ENCODE results near the gene ZNF654. TPM values are rescaled to one million over a fixed set of nuclear protein-coding genes. Genes with fewer than 3 reads are reported as not detected.
"Not testable (repeated sequence)": the region's sequence is repeated elsewhere in the genome, so short reads cannot be mapped to it uniquely, and the experiment has no call there.

ZNF654 gene
- polyA plus RNA-seq, 1 of the 3 experiments (the other 2 are of a cell fraction), result 1.6 TPM

DNA sequence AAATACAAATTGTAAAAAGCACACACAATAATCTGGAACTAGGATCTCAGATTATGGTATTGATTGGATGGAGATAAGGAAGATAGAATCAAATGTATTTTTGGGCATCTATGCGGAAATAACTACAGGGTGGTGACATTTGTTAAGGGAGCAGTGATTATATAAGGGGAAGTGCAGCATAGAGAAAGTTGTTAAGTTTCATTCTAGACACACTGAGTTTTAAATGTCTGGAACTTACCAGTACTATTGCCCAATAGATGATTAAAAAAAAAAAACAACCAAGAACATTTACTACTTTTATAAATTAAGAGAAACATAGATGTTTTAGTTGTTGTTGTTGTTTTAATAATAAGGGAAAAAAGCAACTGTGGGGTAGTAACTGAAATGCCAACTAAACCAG lies 58.6 kb downstream of the ZNF654 start (continued):
- TF ChIP-seq POLR2AphosphoS5 (IDR thresholded peaks at IDR 0.05; ENCODE audit: low read depth, low read length), result no peak
- TF ChIP-seq GABPA (IDR thresholded peaks at IDR 0.05; ENCODE audit: low read depth), result no peak

GRCh38 chr3:88118603-88119002 lies 59.5 kb downstream of the ZNF654 start:
- POLR2A ChIA-PET, CTCF ChIA-PET: not testable (repeated sequence)
- WGBS (ENCODE audit: low lambda C conversion rate), result 86% methylated on average over 1 of the region's 2 CpGs

GRCh38 chr3:88123526-88123925 lies 64.5 kb downstream of the ZNF654 start:
- Histone ChIP-seq H3K4me2 (no peak overlapping the region), H3K9me3 (no peaks in the 10 kb centered on the region), H3K27ac (ENCODE audit: low read depth in 2 of 2, low read length in 1 of 2) (no peak overlapping the region), H3K4me1 (ENCODE audit: control insufficient read depth in 1 of 2, insufficient read depth in 2 of 2, low read depth in 1 of 2, low read length in 1 of 2) (peaks cover 0 to 2% of the 10 kb centered on the region in 2 experiments; a peak in 2 of 4 replicates), H3K27me3 (ENCODE audit: insufficient read depth) (no peaks in the 10 kb centered on the region), H3K9ac (no peak overlapping the region), H3K36me3 (replicated peaks in 1 of 2; ENCODE audit: control insufficient read depth in 1 of 2, insufficient read depth in 2 of 2, low read length in 1 of 2) (peaks cover 0 to 15% of the 10 kb centered on the region in 2 experiments), H3K79me2 (ENCODE audit: insufficient read depth) (peaks cover 37% of the 10 kb centered on the region), H2AFZ (ENCODE audit: low read depth) (no peak overlapping the region), H3K9me2 (no peaks in the 10 kb centered on the region), H3K4me3 (ENCODE audit: low read depth in 2 of 2, low read length in 1 of 2) (no peak overlapping the region), H4K20me1 (ENCODE audit: insufficient read depth) (0 out of 2 replicates have a peak, but pooled peaks cover 5% of the 10 kb centered on the region), H3F3A (replicated peaks; ENCODE audit: insufficient read depth) (no peaks in the 10 kb centered on the region)
- WGBS (ENCODE audit: low lambda C conversion rate), result 94% methylated on average over 1 of the region's 1 CpG
- no peak for DNase-seq
- TF ChIP-seq NRF1 (IDR thresholded peaks at IDR 0.05; ENCODE audit: low read depth, low read length) (no peak), ZBTB33 (IDR thresholded peaks at IDR 0.05; ENCODE audit: borderline replicate concordance, low read depth) (no peak), GATA2 (CRISPR knock-in tag; IDR thresholded peaks at IDR 0.05) (no peak), CHD2 (IDR thresholded peaks at IDR 0.05; ENCODE audit: low read length, partially characterized antibody) (no peak), ELF1 (IDR thresholded peaks at IDR 0.05) (no peak), RFX5 (IDR thresholded peaks at IDR 0.05; ENCODE audit: low read length) (no peak), USF1 (IDR thresholded peaks at IDR 0.05; ENCODE audit: borderline replicate concordance, low read depth) (no peak), FOXJ3 (CRISPR knock-in tag; IDR thresholded peaks at IDR 0.05) (no peak), FOXM1 (IDR thresholded peaks at IDR 0.05; ENCODE audit: low read depth) (no peak)
- TF ChIP-seq, protein P1, sequence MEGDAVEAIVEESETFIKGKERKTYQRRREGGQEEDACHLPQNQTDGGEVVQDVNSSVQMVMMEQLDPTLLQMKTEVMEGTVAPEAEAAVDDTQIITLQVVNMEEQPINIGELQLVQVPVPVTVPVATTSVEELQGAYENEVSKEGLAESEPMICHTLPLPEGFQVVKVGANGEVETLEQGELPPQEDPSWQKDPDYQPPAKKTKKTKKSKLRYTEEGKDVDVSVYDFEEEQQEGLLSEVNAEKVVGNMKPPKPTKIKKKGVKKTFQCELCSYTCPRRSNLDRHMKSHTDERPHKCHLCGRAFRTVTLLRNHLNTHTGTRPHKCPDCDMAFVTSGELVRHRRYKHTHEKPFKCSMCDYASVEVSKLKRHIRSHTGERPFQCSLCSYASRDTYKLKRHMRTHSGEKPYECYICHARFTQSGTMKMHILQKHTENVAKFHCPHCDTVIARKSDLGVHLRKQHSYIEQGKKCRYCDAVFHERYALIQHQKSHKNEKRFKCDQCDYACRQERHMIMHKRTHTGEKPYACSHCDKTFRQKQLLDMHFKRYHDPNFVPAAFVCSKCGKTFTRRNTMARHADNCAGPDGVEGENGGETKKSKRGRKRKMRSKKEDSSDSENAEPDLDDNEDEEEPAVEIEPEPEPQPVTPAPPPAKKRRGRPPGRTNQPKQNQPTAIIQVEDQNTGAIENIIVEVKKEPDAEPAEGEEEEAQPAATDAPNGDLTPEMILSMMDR (IDR thresholded peaks at IDR 0.05), result no peak
- ChIA-PET CTCF (interaction anchor here (1.2 to 2.0 kb wide), 3 partner anchors 9 to 65 kb away, joined by 3 to 9 read pairs (median 5); partner anchors contain the start of genes CGGBP1 and ZNF654), POLR2A (no interaction called here)

More at GRCh38 chr3:88118603-88119002, 59.5 kb downstream of the ZNF654 start:
- not testable (repeated sequence) for H3K9me2 ChIP-seq; H3K4me3 ChIP-seq (ENCODE audit: low read depth in 2 of 2, low read length in 1 of 2); H2AFZ ChIP-seq (ENCODE audit: low read depth); H3F3A ChIP-seq (replicated peaks; ENCODE audit: insufficient read depth); H3K9ac ChIP-seq; H3K27me3 ChIP-seq (ENCODE audit: insufficient read depth); H3K4me1 ChIP-seq (ENCODE audit: control insufficient read depth in 1 of 2, insufficient read depth in 2 of 2, low read depth in 1 of 2, low read length in 1 of 2); H4K20me1 ChIP-seq (ENCODE audit: insufficient read depth); H3K27ac ChIP-seq (ENCODE audit: low read depth in 2 of 2, low read length in 1 of 2); H3K4me2 ChIP-seq; DNase-seq; H3K9me3 ChIP-seq
- Histone ChIP-seq H3K79me2 (ENCODE audit: insufficient read depth) (peaks cover 41% of the 10 kb centered on the region), H3K36me3 (replicated peaks in 1 of 2; ENCODE audit: control insufficient read depth in 1 of 2, insufficient read depth in 2 of 2, low read length in 1 of 2) (peaks cover 7 to 28% of the 10 kb centered on the region in 2 experiments)

Measured in SK-N-SH (cell line).